ENCODE measurements around the gene NAA20.

NAA20 gene

DNA sequence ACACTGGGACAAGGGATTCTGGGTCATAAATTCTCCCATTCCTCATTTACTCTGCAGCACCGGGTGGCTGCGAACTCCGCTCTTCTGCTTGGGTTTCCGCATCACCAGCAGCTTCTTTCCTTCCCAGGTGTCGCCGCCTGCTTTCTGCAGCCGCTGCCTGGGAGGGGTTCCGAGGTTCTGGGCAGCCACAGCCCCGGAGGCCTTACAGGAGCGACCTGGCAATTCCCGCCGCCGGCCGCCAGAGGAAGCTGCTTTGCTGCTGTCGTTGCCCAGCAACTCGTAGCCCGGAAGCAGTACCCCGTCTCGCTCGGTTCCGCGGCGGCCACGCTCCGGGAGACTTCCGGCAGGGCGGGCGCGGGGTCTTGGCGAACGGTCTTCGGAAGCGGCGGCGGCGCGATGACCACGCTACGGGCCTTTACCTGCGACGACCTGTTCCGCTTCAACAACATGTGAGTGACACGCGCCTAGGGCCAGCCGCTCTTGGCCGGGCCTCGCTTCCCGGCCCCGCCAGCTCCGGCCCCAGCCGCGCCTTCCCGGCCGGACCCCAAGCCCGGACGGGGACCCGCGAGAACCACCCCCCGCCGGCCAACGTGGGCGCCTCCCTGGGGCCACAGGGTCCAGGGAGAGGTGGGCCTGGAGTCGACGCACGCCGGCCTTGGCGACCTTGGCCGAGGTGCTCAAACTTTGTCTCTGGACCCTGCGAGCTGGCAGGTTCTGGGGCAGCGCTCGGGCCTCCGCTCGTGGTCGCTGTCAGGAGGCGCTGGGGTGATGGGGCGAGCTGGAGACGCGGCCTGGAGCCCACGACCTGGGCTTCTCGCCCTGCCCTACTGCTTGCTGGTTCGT is at the start of gene NAA20:
TSS of gene NAA20 (plus strand) at position 362 of the 843 bp plus-strand sequence. CDS start at position 397, 35 bp downstream.
- DNase-seq (ENCODE audit: low spot score), result peak; percentile 96

DNA sequence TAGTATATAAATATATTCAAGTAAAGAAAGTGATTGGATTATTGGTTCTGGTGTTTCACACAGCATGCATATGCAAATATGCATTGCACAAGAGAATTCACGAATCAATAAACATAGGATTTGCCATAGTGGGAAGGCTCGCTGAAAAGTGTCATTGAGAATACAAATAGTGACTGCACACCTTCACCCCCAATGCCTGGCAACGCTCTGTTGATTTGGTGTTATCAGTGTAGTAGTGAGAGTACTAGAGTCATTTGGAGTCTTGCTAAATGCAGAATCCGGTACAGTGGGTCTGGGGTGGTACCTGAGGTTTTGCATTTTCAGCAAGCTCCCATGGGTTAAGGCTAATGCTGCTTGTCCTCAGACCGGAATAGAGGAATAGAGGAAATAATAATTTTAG is 49.7 kb upstream of the NAA20 start:
- no peak for DNase-seq (ENCODE audit: low spot score)

GRCh38 chr20:19968028-19968427 is 49.1 kb upstream of the NAA20 start:
- no peak for DNase-seq (ENCODE audit: low spot score)

DNA sequence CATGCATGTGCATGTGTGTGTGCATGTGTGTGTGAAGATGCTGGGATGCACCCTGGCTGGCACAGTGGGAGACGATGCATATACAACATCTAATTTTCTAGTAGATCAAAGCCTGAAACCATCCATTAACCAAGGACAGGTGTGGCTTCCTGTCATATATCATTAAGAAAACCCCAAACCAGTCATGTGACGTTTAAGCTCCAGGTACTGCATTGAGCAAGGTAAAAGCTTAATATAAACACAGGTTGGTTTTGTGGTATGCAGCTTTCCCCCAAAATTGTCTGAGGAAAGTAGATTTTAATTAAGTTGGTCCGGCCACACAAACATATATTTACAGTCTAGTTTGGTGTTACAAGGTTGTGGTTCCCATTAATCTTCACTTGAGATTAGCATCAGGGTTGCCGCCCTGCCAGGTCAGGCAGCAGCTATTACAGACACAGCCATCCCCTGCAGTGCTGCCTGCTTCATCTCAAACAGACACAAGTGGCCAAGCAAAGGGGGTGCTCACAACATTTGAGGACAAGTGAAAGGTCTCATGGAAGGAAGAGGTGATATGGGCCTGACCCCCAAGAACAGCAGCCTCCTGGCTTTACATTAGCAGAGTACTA is 48.6 kb upstream of the NAA20 start:
- no peak for DNase-seq (ENCODE audit: low spot score)

DNA sequence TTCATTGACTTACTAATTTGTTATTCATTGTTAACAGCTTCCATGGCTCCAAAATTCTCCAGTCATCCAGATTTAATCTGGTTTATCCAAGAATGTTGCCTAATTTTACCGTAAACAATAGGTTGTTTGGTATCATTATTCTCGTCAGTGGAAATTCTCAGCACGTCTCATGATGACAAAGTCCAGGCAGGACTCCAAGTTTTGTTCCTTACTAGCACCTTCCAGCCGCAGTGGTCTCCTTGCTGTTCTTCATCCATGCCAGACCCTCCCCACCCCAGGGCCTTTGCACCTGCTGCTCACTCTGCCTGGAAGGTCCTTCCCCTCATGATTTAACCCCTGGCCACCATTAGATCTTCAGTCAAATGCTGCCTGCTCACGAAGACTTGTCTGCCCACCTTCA is 48.1 kb upstream of the NAA20 start:
- DNase-seq (ENCODE audit: low spot score), result no peak

DNA sequence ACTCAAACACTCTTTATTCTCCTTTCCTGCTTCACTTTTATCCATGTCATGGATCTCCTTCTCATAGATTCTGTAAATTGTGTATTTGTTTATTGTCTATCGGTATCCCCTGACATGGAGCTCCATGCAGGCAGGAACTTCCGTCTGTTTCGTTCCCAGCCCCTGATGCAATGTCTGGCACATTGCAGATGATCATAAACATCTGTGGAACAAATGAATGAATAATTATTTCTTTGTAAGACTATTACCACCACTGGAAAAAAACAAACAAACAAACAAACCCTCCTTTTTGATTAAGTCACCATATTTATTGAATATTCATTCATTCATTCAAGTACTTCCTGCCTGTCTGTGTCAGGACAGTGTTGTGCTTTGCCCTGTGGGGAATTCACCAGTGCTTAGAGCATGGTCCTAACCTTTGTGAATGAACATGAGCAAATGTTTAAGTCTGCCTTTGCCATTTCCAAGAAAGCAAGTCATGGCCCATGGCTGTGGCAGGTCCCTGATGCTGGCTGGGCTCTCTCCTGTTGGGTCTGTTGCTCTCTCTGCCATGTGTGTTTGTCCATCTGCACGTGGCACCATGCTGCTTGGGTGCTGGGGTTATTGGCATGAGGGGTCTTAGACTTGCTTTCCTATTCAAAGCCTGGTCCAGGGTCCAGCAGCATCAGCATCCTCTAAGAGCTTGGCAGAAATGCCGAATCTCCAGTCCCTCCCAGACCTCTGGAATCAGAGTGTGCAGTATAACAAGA is 47.5 kb upstream of the NAA20 start:
- DNase-seq (ENCODE audit: low spot score), result no peak

DNA sequence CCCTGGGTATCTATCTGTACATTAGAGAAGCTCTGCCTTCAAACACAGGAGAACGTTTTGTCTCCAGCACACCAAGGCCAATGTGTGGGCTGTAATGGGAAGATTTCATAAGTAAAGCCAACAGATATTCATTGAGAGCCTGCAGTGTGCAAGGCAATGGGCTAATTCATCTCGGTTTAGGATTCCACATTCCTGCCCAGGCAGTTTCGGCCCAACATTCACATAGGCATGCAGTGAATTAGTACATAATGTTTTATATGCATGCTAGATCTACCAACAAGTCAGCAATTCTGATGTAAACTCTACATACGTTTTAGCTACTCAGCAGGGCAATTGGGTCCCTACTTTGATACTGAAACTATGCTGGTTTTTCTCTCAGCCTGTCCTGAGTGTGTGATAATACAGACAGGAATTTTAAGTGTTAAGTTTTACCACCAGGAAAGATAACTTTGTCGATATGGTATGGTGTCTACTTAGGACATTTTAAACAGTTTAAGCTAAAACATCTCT is 46.9 kb upstream of the NAA20 start:
- DNase-seq (ENCODE audit: low spot score), result no peak

GRCh38 chr20:19971116-19971515 is 46.0 kb upstream of the NAA20 start:
- no peak for DNase-seq (ENCODE audit: low spot score)

DNA sequence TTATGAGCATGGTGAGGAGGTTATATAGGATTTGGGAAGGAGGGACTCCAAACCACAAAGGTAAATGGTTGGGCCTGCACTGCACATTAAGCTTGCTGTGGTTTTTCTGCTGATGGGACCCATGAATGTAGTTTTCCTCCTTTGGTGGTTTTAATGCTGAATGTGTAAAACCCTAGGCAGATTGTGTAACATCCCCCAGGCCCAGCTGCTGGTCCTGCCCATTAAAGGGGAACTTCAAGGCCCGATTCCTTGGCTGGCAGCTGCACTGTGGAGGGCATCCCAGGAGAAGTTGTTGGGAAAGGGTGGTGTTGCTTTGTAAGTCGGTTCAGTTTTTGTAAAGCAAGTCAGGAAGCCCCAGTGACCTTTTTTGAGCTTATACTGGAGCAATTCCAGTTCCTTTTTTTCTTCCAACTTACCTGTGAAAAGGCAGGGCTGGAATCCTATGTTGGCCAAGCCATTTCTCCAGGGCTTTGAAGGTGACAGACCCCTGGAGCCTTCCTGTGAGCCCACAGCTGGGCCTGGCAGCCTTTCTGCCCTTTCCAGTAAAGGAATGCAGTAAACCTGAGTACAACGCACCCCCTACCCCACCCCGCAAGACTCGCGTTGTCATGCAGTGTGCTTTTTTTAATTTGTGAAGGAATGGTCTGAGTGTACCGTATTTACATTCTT is 43.1 kb upstream of the NAA20 start:
- DNase-seq (ENCODE audit: low spot score), result no peak

- no peak for DNase-seq (ENCODE audit: low spot score)
These were observed 42.3 kb upstream of the NAA20 start for GRCh38 chr20:19974630-19975435.

DNA sequence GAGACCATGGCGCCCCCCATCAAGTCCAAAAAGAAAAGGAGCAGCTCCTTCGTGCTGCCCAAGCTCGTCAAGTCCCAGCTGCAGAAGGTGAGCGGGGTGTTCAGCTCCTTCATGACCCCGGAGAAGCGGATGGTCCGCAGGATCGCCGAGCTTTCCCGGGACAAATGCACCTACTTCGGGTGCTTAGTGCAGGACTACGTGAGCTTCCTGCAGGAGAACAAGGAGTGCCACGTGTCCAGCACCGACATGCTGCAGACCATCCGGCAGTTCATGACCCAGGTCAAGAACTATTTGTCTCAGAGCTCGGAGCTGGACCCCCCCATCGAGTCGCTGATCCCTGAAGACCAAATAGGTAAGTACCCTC is 41.7 kb upstream of the NAA20 start:
- no peak for DNase-seq (ENCODE audit: low spot score)

DNA sequence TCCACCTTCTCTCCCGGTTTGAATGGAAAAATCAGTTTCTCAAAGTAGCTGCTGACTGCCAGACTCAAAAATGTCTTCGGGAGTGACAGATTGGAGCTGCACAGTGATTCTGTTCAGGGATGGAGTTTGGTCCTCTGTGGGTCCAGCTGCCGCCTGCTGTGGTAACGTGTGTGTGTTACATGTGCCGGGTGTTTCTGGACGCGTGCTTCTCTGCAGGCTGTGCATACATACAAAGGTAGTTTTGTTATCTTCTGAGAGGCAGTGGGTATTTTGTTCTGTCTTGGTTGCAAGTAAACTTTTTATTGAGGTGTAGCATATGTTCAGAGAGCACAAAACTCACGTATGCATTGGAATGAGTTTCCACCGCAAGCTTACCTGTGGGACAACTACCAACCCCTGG is 41.3 kb upstream of the NAA20 start:
- no peak for DNase-seq (ENCODE audit: low spot score)

GRCh38 chr20:19976595-19977372 is 40.4 kb upstream of the NAA20 start:
- no peak for DNase-seq (ENCODE audit: low spot score)

DNA sequence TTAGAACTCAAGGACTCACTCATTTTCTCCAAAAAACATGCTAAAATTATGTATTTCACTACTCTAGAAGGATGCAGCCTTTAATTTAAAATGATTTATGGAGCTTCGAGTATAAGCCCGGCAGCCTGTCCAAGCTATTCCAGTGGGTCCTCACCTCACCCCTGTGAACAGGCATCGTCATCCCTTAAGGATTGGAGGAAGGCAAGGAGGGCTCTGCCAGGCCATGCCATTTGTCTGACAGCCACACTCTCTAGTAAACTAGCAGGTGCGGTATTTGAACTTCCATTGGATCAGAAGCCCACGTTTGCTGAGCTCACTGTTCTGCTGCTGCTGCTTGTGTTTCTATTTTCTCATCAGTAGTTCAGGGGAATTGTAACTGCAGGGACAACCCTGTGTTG is 39.8 kb upstream of the NAA20 start:
- no peak for DNase-seq (ENCODE audit: low spot score)

GRCh38 chr20:19978511-19979210 is 38.5 kb upstream of the NAA20 start:
- DNase-seq (ENCODE audit: low spot score), result no peak

DNA sequence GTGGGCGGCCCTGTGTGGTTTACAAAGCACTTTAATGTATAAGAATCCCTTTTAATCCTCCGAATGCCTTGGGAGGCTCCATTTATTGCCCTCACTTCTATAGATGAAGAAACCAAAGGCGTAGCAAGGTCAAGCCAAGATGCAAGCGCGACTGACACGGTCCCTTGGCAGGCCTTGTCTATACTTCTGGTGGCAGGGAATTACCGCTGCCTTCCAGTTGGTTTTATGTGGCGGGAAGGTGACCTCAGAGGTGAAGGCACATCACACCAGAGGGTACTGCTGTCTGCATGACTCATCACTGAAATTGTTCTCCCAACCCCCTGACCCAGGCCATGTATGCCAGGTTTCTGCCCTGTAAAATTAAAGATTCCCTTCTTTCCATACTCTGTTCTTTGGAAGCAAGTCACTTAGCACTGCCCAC is 36.1 kb upstream of the NAA20 start:
- no peak for DNase-seq (ENCODE audit: low spot score)

DNA sequence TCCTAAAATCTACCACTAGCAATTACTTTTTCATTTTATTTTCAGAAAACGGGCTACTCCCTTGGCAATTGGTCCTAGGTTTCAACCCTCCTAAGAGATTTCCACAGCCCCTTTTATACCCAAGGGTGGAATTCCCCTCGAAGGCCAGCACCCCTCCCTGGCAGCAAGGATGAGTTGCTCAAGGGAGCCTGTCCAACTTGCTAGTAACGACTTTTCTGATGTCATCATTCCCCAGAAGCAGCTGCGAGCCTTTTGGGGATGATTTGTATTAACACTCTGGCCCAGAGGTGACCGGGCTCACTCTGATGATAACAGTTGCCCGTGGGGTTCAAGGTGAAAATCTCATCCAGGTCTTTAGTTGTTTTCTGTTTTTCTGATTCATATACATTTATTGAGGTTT is 30.7 kb upstream of the NAA20 start:
- DNase-seq (ENCODE audit: low spot score), result no peak

DNA sequence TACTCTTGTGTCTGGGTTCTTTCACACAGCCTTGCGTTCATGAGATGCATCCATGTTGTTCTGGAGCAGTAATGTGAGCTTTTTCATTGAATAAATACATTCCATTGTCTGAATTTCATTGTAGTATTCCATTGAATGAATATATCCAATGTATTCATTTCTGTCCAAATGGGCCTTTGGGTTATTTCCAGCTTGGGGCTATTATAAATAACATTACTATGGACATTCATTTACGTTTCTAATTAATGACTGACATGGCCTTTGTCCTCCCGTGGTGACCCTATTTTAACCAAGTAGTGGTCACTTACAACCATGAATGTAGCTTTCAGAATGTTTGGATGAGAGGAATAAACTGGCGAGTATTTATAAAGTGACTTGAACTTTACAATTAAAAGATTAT is 30.1 kb upstream of the NAA20 start:
- DNase-seq (ENCODE audit: low spot score), result no peak

DNA sequence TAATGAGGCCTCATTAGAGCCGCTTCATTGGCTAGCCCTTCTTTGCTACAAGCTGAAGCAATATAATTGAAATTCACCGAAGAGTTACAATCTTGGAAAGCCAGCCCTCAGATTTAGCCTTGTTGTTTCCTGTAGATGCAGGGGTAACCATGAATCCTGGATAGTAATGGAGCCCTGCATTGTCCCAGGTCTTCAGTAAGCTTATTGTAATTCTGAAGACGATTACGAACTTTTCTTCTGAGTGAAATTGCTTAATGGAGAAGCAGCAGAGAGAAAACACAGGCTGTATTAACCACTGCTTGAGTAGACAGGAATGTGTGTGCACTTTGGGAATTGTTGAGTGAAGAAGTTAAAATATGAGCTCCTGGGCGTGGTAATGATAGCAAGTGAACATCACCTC is 26.3 kb upstream of the NAA20 start:
- no peak for DNase-seq (ENCODE audit: low spot score)

- DNase-seq (ENCODE audit: low spot score), result no peak
These were observed 25.9 kb upstream of the NAA20 start for GRCh38 chr20:19991308-19991707.

All from RKO (cell line).